C1 segment of cervical spinal cord (tissue), 14 donors: ENCODE results near the gene NIPSNAP2.
"Not testable (repeated sequence)": the region's sequence is repeated elsewhere in the genome, so short reads cannot be mapped to it uniquely, and the experiment has no call there.

Source experiments
- DNase-seq, 14 donors: peaks; one replicate each; lab custom pipeline; 2025; lab: John Stamatoyannopoulos, UW

The NIPSNAP2 gene

GRCh38 chr7:55975988-55976633 lies 11.7 kb downstream of the NIPSNAP2 start:
- no peak for DNase-seq

- DNase-seq: peak in 1 of 14 donors; percentile 14
Measured at GRCh38 chr7:55977831-55978230, 13.4 kb downstream of the NIPSNAP2 start.

- no peak for DNase-seq
Measured at GRCh38 chr7:55980266-55980665, 15.9 kb downstream of the NIPSNAP2 start.

GRCh38 chr7:55983537-55983936 lies 19.2 kb downstream of the NIPSNAP2 start:
- no peak for DNase-seq

GRCh38 chr7:55992346-55992745 lies 28.0 kb downstream of the NIPSNAP2 start:
- DNase-seq: no peak

GRCh38 chr7:55996856-55997500 lies 32.6 kb downstream of the NIPSNAP2 start:
- no peak for DNase-seq

GRCh38 chr7:56003749-56004148 lies 39.4 kb downstream of the NIPSNAP2 start:
- DNase-seq: no peak

GRCh38 chr7:56007167-56007652 lies 42.8 kb downstream of the NIPSNAP2 start:
- DNase-seq: no peak

GRCh38 chr7:56007891-56008290 lies 43.5 kb downstream of the NIPSNAP2 start:
- peak in 12 of 14 donors; percentile 2 to 34 (median 22) for DNase-seq

- DNase-seq: peak in 13 of 14 donors; percentile 2 to 79 (median 54)
Measured at GRCh38 chr7:56009695-56010094, 45.3 kb downstream of the NIPSNAP2 start.

GRCh38 chr7:56017015-56017414 lies 52.6 kb downstream of the NIPSNAP2 start:
- DNase-seq: not testable (repeated sequence)

GRCh38 chr7:56019501-56019900 lies 55.1 kb downstream of the NIPSNAP2 start:
- no peak for DNase-seq

GRCh38 chr7:56023500-56023899 lies 59.1 kb downstream of the NIPSNAP2 start:
- DNase-seq: no peak

GRCh38 chr7:56026538-56026937 lies 62.2 kb downstream of the NIPSNAP2 start:
- DNase-seq: no peak

- DNase-seq: no peak
Measured at GRCh38 chr7:56028942-56029630, 64.7 kb downstream of the NIPSNAP2 start.

- DNase-seq: no peak
Measured at GRCh38 chr7:56030340-56030739, 66.0 kb downstream of the NIPSNAP2 start.

- not testable (repeated sequence) for DNase-seq
Measured at GRCh38 chr7:56031556-56031955, 67.2 kb downstream of the NIPSNAP2 start.

GRCh38 chr7:56032578-56032977 lies 68.2 kb downstream of the NIPSNAP2 start:
- not testable (repeated sequence) for DNase-seq

- peak in 11 of 14 donors; percentile 5 to 59 (median 28) for DNase-seq
Measured at GRCh38 chr7:56033671-56034432, 69.5 kb downstream of the NIPSNAP2 start.

- DNase-seq: no peak
Measured at GRCh38 chr7:56040730-56041129, 76.3 kb downstream of the NIPSNAP2 start.

- DNase-seq: not testable (repeated sequence)
Measured at GRCh38 chr7:56045758-56046157, 81.4 kb downstream of the NIPSNAP2 start.
